A673 (cell line): ENCODE results near the gene ANXA5. TPM values are rescaled to one million over a fixed set of nuclear protein-coding genes. Genes with fewer than 3 reads are reported as not detected.

Experiments used
- BruUV-seq: library from RNA; stranded (reverse); fragments of 400-500 nt; replicated peaks from 2 replicates; lab custom pipeline; 2021; lab: Mats Ljungman, UMichigan
- CTCF ChIA-PET: fragments of 300-600 bp; sonication (Branson Sonifier 250); formaldehyde crosslinking; loops from one replicate; lab custom pipeline; 2022; ENCODE audit warnings: antibody characterized with exemption; lab: Charles Lee
- POLR2A ChIA-PET: fragments of 300-600 bp; sonication (Branson Sonifier 250); formaldehyde crosslinking; loops from one replicate; lab custom pipeline; 2022; ENCODE audit warnings: antibody characterized with exemption; ENCODE audit not compliant: low non-redundant PET; lab: Charles Lee
- DNase-seq: peaks from one replicate; pipeline ENCODE4 v3.0.0-alpha.2; 2015; ENCODE audit warnings: low spot score
- H3K27ac ChIP-seq: fragments of 200-600 bp; sonication (generic); 2 replicates; pipeline ENCODE4 v1.5.1; 2016; ENCODE audit warnings: mixed run types, low read depth, mild to moderate bottlenecking, mixed read lengths, antibody characterized with exemption, low read length; ENCODE audit not compliant: poor library complexity, severe bottlenecking
- H3K27me3 ChIP-seq: fragments of 200-600 bp; sonication (generic); replicated peaks from 2 replicates; pipeline ENCODE4 v1.6.1; 2017; ENCODE audit warnings: mixed run types, low read depth, mild to moderate bottlenecking, mixed read lengths, antibody characterized with exemption, low read length; ENCODE audit not compliant: insufficient read depth, poor library complexity
- H3K36me3 ChIP-seq: fragments of 200-600 bp; sonication (generic); 2 replicates; pipeline ENCODE4 v1.6.1; 2016; ENCODE audit warnings: mixed run types, mild to moderate bottlenecking, mixed read lengths, antibody characterized with exemption, low read length; ENCODE audit not compliant: insufficient read depth, poor library complexity, severe bottlenecking
- H3K4me1 ChIP-seq: fragments of 200-600 bp; sonication (generic); 2 replicates; pipeline ENCODE4 v1.6.1; 2017; ENCODE audit warnings: mixed run types, mild to moderate bottlenecking, mixed read lengths, antibody characterized with exemption, low read length; ENCODE audit not compliant: insufficient read depth, poor library complexity, severe bottlenecking
- H3K4me3 ChIP-seq: fragments of 200-600 bp; sonication (generic); 2 replicates; pipeline ENCODE4 v1.5.1; 2016; ENCODE audit warnings: low read depth, mixed run types, mild to moderate bottlenecking, mixed read lengths, low read length; ENCODE audit not compliant: poor library complexity, severe bottlenecking
- H3K9me3 ChIP-seq: fragments of 200-600 bp; sonication (generic); 2 replicates; pipeline ENCODE4 v1.6.1; 2016; ENCODE audit warnings: mixed run types, low read depth, mild to moderate bottlenecking, mixed read lengths, antibody characterized with exemption, low read length; ENCODE audit not compliant: poor library complexity, severe bottlenecking
- EZH2 ChIP-seq: fragments of 200-600 bp; sonication (generic); IDR thresholded peaks from 2 replicates; pipeline ENCODE4 v1.6.1; 2017; ENCODE audit warnings: borderline replicate concordance, low read depth, mild to moderate bottlenecking, mixed read lengths, antibody characterized with exemption, low read length; ENCODE audit not compliant: poor library complexity, severe bottlenecking
- intact Hi-C: fragments of 100-400 bp; cut with micrococcal nuclease; formaldehyde crosslinking; loops from one replicate; pipeline ENCODE4 v1.10.0; 2022; ENCODE audit not compliant: unreplicated experiment
- total RNA-seq: library from RNA; stranded (reverse); gene quantifications from 2 replicates; pipeline ENCODE4 v1.2.3, GENCODE V29; 2021
- TF ChIP-seq, protein P1 (sequence below): fragments of 300-800, 200-600 bp; sonication (generic); conservative IDR thresholded peaks from 2 replicates; pipeline ENCODE4 v1.5.1; 2017; ENCODE audit warnings: low read depth, mild to moderate bottlenecking, antibody characterized with exemption, low read length, moderate library complexity, mixed read lengths

ANXA5 gene
- total RNA-seq, 1 experiment from 2014 or later = 389 TPM

DNA sequence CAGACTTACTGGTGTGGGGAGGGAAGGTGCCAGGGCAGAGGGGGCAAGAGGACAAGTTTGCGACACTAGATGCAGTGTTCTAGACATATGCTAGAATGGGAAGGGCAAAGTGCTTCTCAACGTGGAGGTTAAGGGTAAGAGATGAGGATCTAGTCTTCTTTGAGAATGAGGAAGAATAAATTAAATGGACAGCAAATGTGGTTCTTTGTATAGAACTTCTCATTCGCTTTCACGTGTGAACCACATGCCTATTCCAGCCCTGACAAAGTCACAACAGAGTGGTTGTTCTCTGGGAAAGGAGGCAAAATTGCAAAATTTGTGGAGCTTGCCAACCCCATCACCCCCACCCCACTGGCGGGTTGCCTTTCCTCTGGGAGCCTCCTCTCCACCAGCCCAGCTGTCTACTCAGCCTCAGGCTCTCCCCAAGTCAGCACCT lies 1.5 kb upstream of the ANXA5 start:
- no peaks in the 10 kb centered on the region for H3K27me3 ChIP-seq
- no peak overlapping the region for H3K4me3 ChIP-seq
- TF ChIP-seq EZH2 = no peak
- no TSS peak for BruUV-seq
- peaks cover 34% of the 10 kb centered on the region for H3K4me1 ChIP-seq
- ChIA-PET CTCF (no interaction called here), POLR2A (no interaction called here)
- H3K27ac ChIP-seq = no peak overlapping the region
- H3K36me3 ChIP-seq = peaks cover 8% of the 10 kb centered on the region
- intact Hi-C loops = no loop called here
- no peak for DNase-seq
- no peaks in the 10 kb centered on the region for H3K9me3 ChIP-seq

- BruUV-seq = TSS peak; percentile 74
- Histone ChIP-seq H3K4me3 (peak overlapping the region; percentile 73), H3K27ac (peak overlapping the region; percentile 95), H3K4me1 (peaks cover 37% of the 10 kb centered on the region), H3K36me3 (peaks cover 11% of the 10 kb centered on the region), H3K27me3 (no peaks in the 10 kb centered on the region), H3K9me3 (no peaks in the 10 kb centered on the region)
- ChIA-PET CTCF (no interaction called here), POLR2A (no interaction called here)
- intact Hi-C loops = loop anchor here (2.0 kb wide), 1 partner anchor 13 kb away; no protein-coding TSS in a partner anchor
- no peak for TF ChIP-seq EZH2
- TF ChIP-seq, protein P1, sequence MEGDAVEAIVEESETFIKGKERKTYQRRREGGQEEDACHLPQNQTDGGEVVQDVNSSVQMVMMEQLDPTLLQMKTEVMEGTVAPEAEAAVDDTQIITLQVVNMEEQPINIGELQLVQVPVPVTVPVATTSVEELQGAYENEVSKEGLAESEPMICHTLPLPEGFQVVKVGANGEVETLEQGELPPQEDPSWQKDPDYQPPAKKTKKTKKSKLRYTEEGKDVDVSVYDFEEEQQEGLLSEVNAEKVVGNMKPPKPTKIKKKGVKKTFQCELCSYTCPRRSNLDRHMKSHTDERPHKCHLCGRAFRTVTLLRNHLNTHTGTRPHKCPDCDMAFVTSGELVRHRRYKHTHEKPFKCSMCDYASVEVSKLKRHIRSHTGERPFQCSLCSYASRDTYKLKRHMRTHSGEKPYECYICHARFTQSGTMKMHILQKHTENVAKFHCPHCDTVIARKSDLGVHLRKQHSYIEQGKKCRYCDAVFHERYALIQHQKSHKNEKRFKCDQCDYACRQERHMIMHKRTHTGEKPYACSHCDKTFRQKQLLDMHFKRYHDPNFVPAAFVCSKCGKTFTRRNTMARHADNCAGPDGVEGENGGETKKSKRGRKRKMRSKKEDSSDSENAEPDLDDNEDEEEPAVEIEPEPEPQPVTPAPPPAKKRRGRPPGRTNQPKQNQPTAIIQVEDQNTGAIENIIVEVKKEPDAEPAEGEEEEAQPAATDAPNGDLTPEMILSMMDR = no peak
- no peak for DNase-seq
Measured at GRCh38 chr4:121697564-121697963, 784 bp upstream of the ANXA5 start.

DNA sequence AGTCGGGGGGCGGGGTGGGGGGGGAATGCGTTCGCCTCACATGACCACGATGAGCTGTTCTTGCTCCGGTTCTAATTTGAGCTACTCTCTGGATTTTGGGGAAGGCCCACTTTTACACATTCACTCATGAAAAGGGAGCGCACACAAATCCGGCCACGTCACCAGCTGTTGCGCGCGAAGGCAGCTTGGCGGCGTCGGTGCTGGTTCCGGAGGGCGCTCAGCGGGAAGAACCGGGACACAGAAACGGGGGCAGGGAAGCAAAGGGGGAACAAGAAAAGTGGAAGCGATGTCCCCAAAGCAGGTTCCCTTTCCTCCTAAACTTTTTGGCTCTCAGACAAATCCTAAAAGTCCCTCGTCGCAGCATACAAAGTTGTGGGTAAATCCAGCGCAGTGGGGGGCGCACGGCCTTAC lies 605 bp downstream of the ANXA5 start:
- ChIA-PET POLR2A (interaction anchor here (0.6 to 0.9 kb wide), 4 partner anchors 12 to 188 kb away, joined by 3 to 4 read pairs (median 3); no protein-coding TSS in a partner anchor), CTCF (no interaction called here)
- H3K27ac ChIP-seq = peak overlapping the region; percentile 95
- H3K4me3 ChIP-seq = peak overlapping the region; percentile 73
- no peaks in the 10 kb centered on the region for H3K27me3 ChIP-seq
- TF ChIP-seq, protein P1 = no peak
- TF ChIP-seq EZH2 = no peak
- H3K36me3 ChIP-seq = peaks cover 20% of the 10 kb centered on the region
- peaks cover 51% of the 10 kb centered on the region for H3K4me1 ChIP-seq
- DNase-seq = peak; percentile 77
- BruUV-seq = no TSS peak
- intact Hi-C loops = loop anchor here (2.0 kb wide), 1 partner anchor 15 kb away; no protein-coding TSS in a partner anchor
- H3K9me3 ChIP-seq = no peaks in the 10 kb centered on the region

- peaks cover 20% of the 10 kb centered on the region for H3K36me3 ChIP-seq
- no peaks in the 10 kb centered on the region for H3K27me3 ChIP-seq
- no peak overlapping the region for H3K4me3 ChIP-seq
- POLR2A ChIA-PET = no interaction called here
- no peak overlapping the region for H3K27ac ChIP-seq
- no peak for DNase-seq
- peaks cover 70% of the 10 kb centered on the region for H3K4me1 ChIP-seq
- CTCF ChIA-PET = no interaction called here
- no peak for TF ChIP-seq EZH2
- TF ChIP-seq, protein P1 = no peak
- no peaks in the 10 kb centered on the region for H3K9me3 ChIP-seq
- intact Hi-C loops = no loop called here
- BruUV-seq = no TSS peak
Measured at GRCh38 chr4:121693886-121694285, 2.9 kb downstream of the ANXA5 start.
